ENCODE data around the gene CGNL1.

Gene CGNL1

DNA sequence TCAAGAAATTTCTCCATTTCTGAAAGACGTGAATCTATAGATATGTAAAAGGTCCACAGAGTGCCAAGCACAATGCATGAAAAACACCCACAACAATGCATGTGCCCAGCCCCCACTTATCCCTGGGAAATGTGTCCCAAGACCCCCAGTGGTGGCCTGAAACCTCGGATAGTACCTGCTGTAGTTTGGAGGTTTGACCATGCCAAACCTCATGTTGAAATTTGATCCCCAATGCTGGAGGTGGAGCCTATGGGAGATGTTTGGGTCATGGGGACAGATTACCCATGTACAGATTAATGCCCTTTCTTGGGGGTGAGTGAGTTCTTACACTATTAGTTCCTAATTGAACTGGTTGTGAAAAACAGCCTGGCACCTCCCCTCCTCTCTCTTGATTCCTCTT is 194.0 kb downstream of the CGNL1 start:
- Histone ChIP-seq H3K4me2 (ENCODE audit: low read length) (no peak overlapping the region), H4K20me1 (ENCODE audit: insufficient read depth, low read length) (no peaks in the 10 kb centered on the region), H3K4me1 (ENCODE audit: insufficient read depth, low read length, severe bottlenecking) (no peaks in the 10 kb centered on the region), H3K9me2 (ENCODE audit: low read depth, low read length) (no peaks in the 10 kb centered on the region), H3K4me3 (ENCODE audit: low read depth, low read length, poor library complexity, severe bottlenecking) (no peak overlapping the region), H3K79me2 (ENCODE audit: insufficient read depth, low read length) (no peaks in the 10 kb centered on the region), H3K36me3 (ENCODE audit: insufficient read depth, low read length) (no peaks in the 10 kb centered on the region), H3F3A (ENCODE audit: insufficient read depth, low read length) (no peaks in the 10 kb centered on the region), H3K9me3 (ENCODE audit: low read length) (no peaks in the 10 kb centered on the region), H3K9ac (ENCODE audit: low read length) (no peak overlapping the region), H3K27me3 (ENCODE audit: insufficient read depth, low read length) (peaks cover 4% of the 10 kb centered on the region; the same call in 1 of the 2 replicates), H2AFZ (ENCODE audit: low read length) (no peak overlapping the region), H3K27ac (ENCODE audit: low read depth, low read length, poor library complexity, severe bottlenecking) (no peak overlapping the region)
- TF ChIP-seq CTCF (IDR thresholded peaks at IDR 0.05; ENCODE audit: low read length) (no peak), EZH2 (IDR thresholded peaks at IDR 0.05; ENCODE audit: borderline replicate concordance, low read length) (no peak)

DNA sequence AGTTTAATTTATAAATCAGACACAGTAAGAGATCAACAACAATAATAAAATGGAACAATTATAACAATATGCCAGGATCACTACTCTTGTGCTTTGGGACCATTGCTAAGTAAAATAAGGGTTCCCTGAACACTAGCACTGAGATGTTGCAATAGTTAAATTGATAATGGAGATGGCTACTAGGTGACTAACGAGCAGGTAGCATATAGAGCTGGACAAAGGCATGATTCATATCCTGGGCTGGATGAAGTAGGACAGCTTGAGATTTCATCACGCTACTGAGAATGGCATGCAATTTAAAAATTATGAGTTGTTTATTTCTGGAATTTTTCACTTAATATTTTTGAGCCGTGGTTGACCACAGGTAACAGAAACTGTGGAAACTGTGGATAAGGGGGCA is 194.7 kb downstream of the CGNL1 start:
- H3K27me3 ChIP-seq (ENCODE audit: insufficient read depth, low read length) = peaks cover 4% of the 10 kb centered on the region; the same call in 1 of the 2 replicates
- H3K9ac ChIP-seq (ENCODE audit: low read length) = no peak overlapping the region
- no peak overlapping the region for H2AFZ ChIP-seq (ENCODE audit: low read length)
- H3K9me3 ChIP-seq (ENCODE audit: low read length) = no peaks in the 10 kb centered on the region
- TF ChIP-seq CTCF (IDR thresholded peaks at IDR 0.05; ENCODE audit: low read length) (no peak), EZH2 (IDR thresholded peaks at IDR 0.05; ENCODE audit: borderline replicate concordance, low read length) (no peak)
- no peak overlapping the region for H3K4me3 ChIP-seq (ENCODE audit: low read depth, low read length, poor library complexity, severe bottlenecking)
- no peaks in the 10 kb centered on the region for H3K4me1 ChIP-seq (ENCODE audit: insufficient read depth, low read length, severe bottlenecking)
- no peak overlapping the region for H3K4me2 ChIP-seq (ENCODE audit: low read length)
- H3K79me2 ChIP-seq (ENCODE audit: insufficient read depth, low read length) = no peaks in the 10 kb centered on the region
- no peaks in the 10 kb centered on the region for H3K9me2 ChIP-seq (ENCODE audit: low read depth, low read length)
- H3K36me3 ChIP-seq (ENCODE audit: insufficient read depth, low read length) = no peaks in the 10 kb centered on the region
- no peaks in the 10 kb centered on the region for H3F3A ChIP-seq (ENCODE audit: insufficient read depth, low read length)
- no peak overlapping the region for H3K27ac ChIP-seq (ENCODE audit: low read depth, low read length, poor library complexity, severe bottlenecking)
- no peaks in the 10 kb centered on the region for H4K20me1 ChIP-seq (ENCODE audit: insufficient read depth, low read length)

- Histone ChIP-seq H2AFZ (ENCODE audit: low read length) (no peak overlapping the region), H3F3A (ENCODE audit: insufficient read depth, low read length) (no peaks in the 10 kb centered on the region), H3K27ac (ENCODE audit: low read depth, low read length, poor library complexity, severe bottlenecking) (no peak overlapping the region), H3K36me3 (ENCODE audit: insufficient read depth, low read length) (no peaks in the 10 kb centered on the region), H4K20me1 (ENCODE audit: insufficient read depth, low read length) (no peaks in the 10 kb centered on the region), H3K27me3 (ENCODE audit: insufficient read depth, low read length) (peaks cover 2% of the 10 kb centered on the region; the same call in 1 of the 2 replicates), H3K9me3 (ENCODE audit: low read length) (no peaks in the 10 kb centered on the region), H3K9me2 (ENCODE audit: low read depth, low read length) (no peaks in the 10 kb centered on the region), H3K9ac (ENCODE audit: low read length) (no peak overlapping the region), H3K4me3 (ENCODE audit: low read depth, low read length, poor library complexity, severe bottlenecking) (no peak overlapping the region), H3K4me1 (ENCODE audit: insufficient read depth, low read length, severe bottlenecking) (no peaks in the 10 kb centered on the region), H3K79me2 (ENCODE audit: insufficient read depth, low read length) (no peaks in the 10 kb centered on the region), H3K4me2 (ENCODE audit: low read length) (no peak overlapping the region)
- TF ChIP-seq EZH2 (IDR thresholded peaks at IDR 0.05; ENCODE audit: borderline replicate concordance, low read length) (no peak), CTCF (IDR thresholded peaks at IDR 0.05; ENCODE audit: low read length) (no peak)
Measured at GRCh38 chr15:57571725-57572124, 195.4 kb downstream of the CGNL1 start.
